Activated naive CD8-positive, alpha-beta T cell (primary cell): ENCODE data around the gene UTP4.
"Not testable (repeated sequence)": the region's sequence is repeated elsewhere in the genome, so short reads cannot be mapped to it uniquely, and the experiment has no call there.

Source experiments
- H3K27ac Mint-ChIP-seq: one replicate; pipeline ENCODE4 v1.8.0; 2021; ENCODE audit warnings: mixed read lengths
- H3K27me3 Mint-ChIP-seq: one replicate; pipeline ENCODE4 v1.8.0; 2021; ENCODE audit warnings: mixed read lengths
- H3K36me3 Mint-ChIP-seq: one replicate; pipeline ENCODE4 v1.8.0; 2021; ENCODE audit warnings: mixed read lengths
- H3K4me1 Mint-ChIP-seq: one replicate; pipeline ENCODE4 v1.8.0; 2021; ENCODE audit warnings: low read depth, mixed read lengths
- H3K4me3 Mint-ChIP-seq: one replicate; pipeline ENCODE4 v1.8.0; 2021; ENCODE audit warnings: mild to moderate bottlenecking, mixed read lengths
- H3K9me3 Mint-ChIP-seq: one replicate; pipeline ENCODE4 v1.8.0; 2021; ENCODE audit warnings: low read depth, mixed read lengths

The UTP4 gene

GRCh38 chr16:69133373-69133954 lies 1.0 kb downstream of the UTP4 start:
- peak overlapping the region; percentile 95 for H3K4me3 Mint-ChIP-seq
- no peaks in the 10 kb centered on the region for H3K27me3 Mint-ChIP-seq
- H3K4me1 Mint-ChIP-seq = peaks cover 53% of the 10 kb centered on the region
- peaks cover 11% of the 10 kb centered on the region for H3K36me3 Mint-ChIP-seq
- H3K9me3 Mint-ChIP-seq = no peaks in the 10 kb centered on the region
- peak overlapping the region; percentile 92 for H3K27ac Mint-ChIP-seq

GRCh38 chr16:69138608-69139007 lies 6.2 kb downstream of the UTP4 start:
- no peaks in the 10 kb centered on the region for H3K27me3 Mint-ChIP-seq

GRCh38 chr16:69139464-69139863 lies 7.0 kb downstream of the UTP4 start:
- H3K27ac Mint-ChIP-seq, H3K4me3 Mint-ChIP-seq, H3K27me3 Mint-ChIP-seq, H3K9me3 Mint-ChIP-seq: not testable (repeated sequence)
- Mint-ChIP-seq H3K36me3 (peaks cover 17% of the 10 kb centered on the region), H3K4me1 (peaks cover 24% of the 10 kb centered on the region)

More at GRCh38 chr16:69138608-69139007, 6.2 kb downstream of the UTP4 start:
- Mint-ChIP-seq H3K4me1 (peaks cover 31% of the 10 kb centered on the region), H3K27ac (no peak overlapping the region), H3K4me3 (no peak overlapping the region), H3K36me3 (peaks cover 22% of the 10 kb centered on the region), H3K9me3 (no peaks in the 10 kb centered on the region)

- Mint-ChIP-seq H3K4me1 (peaks cover 16% of the 10 kb centered on the region), H3K27ac (no peak overlapping the region), H3K9me3 (no peaks in the 10 kb centered on the region), H3K4me3 (no peak overlapping the region), H3K36me3 (peaks cover 17% of the 10 kb centered on the region), H3K27me3 (no peaks in the 10 kb centered on the region)
Measured at GRCh38 chr16:69141014-69141413, 8.6 kb downstream of the UTP4 start.

GRCh38 chr16:69141936-69142335 lies 9.5 kb downstream of the UTP4 start:
- Mint-ChIP-seq H3K9me3 (no peaks in the 10 kb centered on the region), H3K36me3 (peaks cover 20% of the 10 kb centered on the region), H3K27me3 (no peaks in the 10 kb centered on the region), H3K4me3 (no peak overlapping the region), H3K4me1 (peaks cover 11% of the 10 kb centered on the region), H3K27ac (no peak overlapping the region)

GRCh38 chr16:69143116-69143515 lies 10.7 kb downstream of the UTP4 start:
- Mint-ChIP-seq H3K36me3 (peaks cover 17% of the 10 kb centered on the region), H3K9me3 (no peaks in the 10 kb centered on the region), H3K4me1 (peaks cover 6% of the 10 kb centered on the region), H3K27me3 (no peaks in the 10 kb centered on the region), H3K4me3 (no peak overlapping the region), H3K27ac (peak overlapping the region; percentile 7)

- Mint-ChIP-seq H3K27me3 (no peaks in the 10 kb centered on the region), H3K27ac (no peak overlapping the region), H3K4me1 (peaks cover 6% of the 10 kb centered on the region), H3K4me3 (no peak overlapping the region), H3K9me3 (no peaks in the 10 kb centered on the region), H3K36me3 (peaks cover 13% of the 10 kb centered on the region)
Measured at GRCh38 chr16:69145658-69146057, 13.2 kb downstream of the UTP4 start.

GRCh38 chr16:69149621-69150020 lies 17.2 kb downstream of the UTP4 start:
- peaks cover 10% of the 10 kb centered on the region for H3K36me3 Mint-ChIP-seq
- H3K4me1 Mint-ChIP-seq, H3K27me3 Mint-ChIP-seq, H3K4me3 Mint-ChIP-seq, H3K9me3 Mint-ChIP-seq, H3K27ac Mint-ChIP-seq: not testable (repeated sequence)

GRCh38 chr16:69150146-69150865 lies 17.9 kb downstream of the UTP4 start:
- Mint-ChIP-seq H3K4me3 (no peak overlapping the region), H3K27me3 (no peaks in the 10 kb centered on the region), H3K27ac (no peak overlapping the region), H3K4me1 (peaks cover 2% of the 10 kb centered on the region), H3K36me3 (peaks cover 10% of the 10 kb centered on the region), H3K9me3 (no peaks in the 10 kb centered on the region)

- Mint-ChIP-seq H3K9me3 (no peaks in the 10 kb centered on the region), H3K27ac (no peak overlapping the region), H3K36me3 (peaks cover 27% of the 10 kb centered on the region), H3K4me1 (peaks cover 12% of the 10 kb centered on the region), H3K4me3 (no peak overlapping the region), H3K27me3 (no peaks in the 10 kb centered on the region)
Measured at GRCh38 chr16:69157196-69157595, 24.7 kb downstream of the UTP4 start.

- H3K4me3 Mint-ChIP-seq = no peak overlapping the region
- H3K27ac Mint-ChIP-seq = no peak overlapping the region
- no peaks in the 10 kb centered on the region for H3K27me3 Mint-ChIP-seq
- H3K9me3 Mint-ChIP-seq = no peaks in the 10 kb centered on the region
- H3K36me3 Mint-ChIP-seq = peaks cover 27% of the 10 kb centered on the region
- peaks cover 25% of the 10 kb centered on the region for H3K4me1 Mint-ChIP-seq
Measured at GRCh38 chr16:69160192-69160591, 27.7 kb downstream of the UTP4 start.

GRCh38 chr16:69165584-69165983 lies 33.1 kb downstream of the UTP4 start:
- Mint-ChIP-seq H3K27me3 (no peaks in the 10 kb centered on the region), H3K4me3 (peak overlapping the region; percentile 81), H3K36me3 (peaks cover 15% of the 10 kb centered on the region), H3K9me3 (no peaks in the 10 kb centered on the region), H3K4me1 (peaks cover 43% of the 10 kb centered on the region), H3K27ac (peak overlapping the region; percentile 94)

- Mint-ChIP-seq H3K4me1 (peaks cover 42% of the 10 kb centered on the region), H3K27ac (peak overlapping the region; percentile 94), H3K9me3 (no peaks in the 10 kb centered on the region), H3K4me3 (peak overlapping the region; percentile 81), H3K36me3 (peaks cover 14% of the 10 kb centered on the region), H3K27me3 (no peaks in the 10 kb centered on the region)
Measured at GRCh38 chr16:69166221-69166833, 33.9 kb downstream of the UTP4 start.

- peak overlapping the region; percentile 81 for H3K4me3 Mint-ChIP-seq
- peaks cover 14% of the 10 kb centered on the region for H3K36me3 Mint-ChIP-seq
- peaks cover 42% of the 10 kb centered on the region for H3K4me1 Mint-ChIP-seq
- no peaks in the 10 kb centered on the region for H3K9me3 Mint-ChIP-seq
- no peaks in the 10 kb centered on the region for H3K27me3 Mint-ChIP-seq
- H3K27ac Mint-ChIP-seq = peak overlapping the region; percentile 94
Measured at GRCh38 chr16:69166946-69167930, 34.8 kb downstream of the UTP4 start.
